COR-L47 (cell line): ENCODE results near the gene TBL1X.

Experiments
- DNase-seq: peaks from one replicate; lab custom pipeline; 2025; lab: John Stamatoyannopoulos, UW

Gene TBL1X

GRCh38 chrX:9587642-9588041, 122.8 kb downstream of the TBL1X start:
- DNase-seq: no peak

GRCh38 chrX:9591496-9591895, 126.6 kb downstream of the TBL1X start:
- DNase-seq: no peak

DNA sequence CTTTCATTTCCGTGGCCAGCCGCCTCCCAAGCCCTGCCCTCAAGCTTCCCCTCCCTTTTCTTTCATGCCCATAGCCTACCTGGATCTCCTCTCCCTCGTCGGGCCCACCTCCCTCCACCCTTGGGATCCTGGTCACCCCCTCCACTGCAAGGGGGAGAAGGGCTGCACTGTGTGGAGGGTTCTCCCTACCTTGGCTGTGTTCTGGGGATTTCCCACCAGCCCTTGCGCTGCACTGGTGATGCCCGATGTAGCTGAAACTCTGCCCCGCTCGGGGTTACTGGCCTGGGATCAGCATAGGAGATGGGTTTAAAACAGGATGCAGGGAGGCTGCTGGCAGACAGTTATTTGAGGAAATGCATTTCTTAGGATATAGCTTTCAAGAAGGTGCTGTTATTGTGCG, 128.9 kb downstream of the TBL1X start:
- DNase-seq: no peak

DNA sequence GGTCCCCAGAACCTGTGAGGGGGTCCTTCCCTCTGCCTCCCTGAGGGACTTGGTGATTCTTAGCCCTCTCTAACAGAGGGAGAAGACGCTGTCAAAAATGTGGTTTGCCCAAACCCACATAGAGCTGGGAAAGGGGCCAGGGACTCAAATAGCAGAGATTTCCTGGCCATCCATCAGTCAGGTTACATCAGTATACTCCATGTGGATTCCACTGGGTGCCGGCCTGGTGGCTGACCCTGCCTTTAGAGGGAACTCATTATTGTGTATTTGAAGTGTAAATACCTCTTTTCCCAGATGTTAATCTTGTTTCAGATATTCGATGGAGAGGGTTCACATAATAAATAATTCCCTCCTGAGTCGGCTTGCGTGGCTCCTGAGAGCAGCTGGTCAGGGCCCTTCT, 130.3 kb downstream of the TBL1X start:
- DNase-seq: no peak

GRCh38 chrX:9596837-9597236, 132.0 kb downstream of the TBL1X start:
- DNase-seq: no peak

DNA sequence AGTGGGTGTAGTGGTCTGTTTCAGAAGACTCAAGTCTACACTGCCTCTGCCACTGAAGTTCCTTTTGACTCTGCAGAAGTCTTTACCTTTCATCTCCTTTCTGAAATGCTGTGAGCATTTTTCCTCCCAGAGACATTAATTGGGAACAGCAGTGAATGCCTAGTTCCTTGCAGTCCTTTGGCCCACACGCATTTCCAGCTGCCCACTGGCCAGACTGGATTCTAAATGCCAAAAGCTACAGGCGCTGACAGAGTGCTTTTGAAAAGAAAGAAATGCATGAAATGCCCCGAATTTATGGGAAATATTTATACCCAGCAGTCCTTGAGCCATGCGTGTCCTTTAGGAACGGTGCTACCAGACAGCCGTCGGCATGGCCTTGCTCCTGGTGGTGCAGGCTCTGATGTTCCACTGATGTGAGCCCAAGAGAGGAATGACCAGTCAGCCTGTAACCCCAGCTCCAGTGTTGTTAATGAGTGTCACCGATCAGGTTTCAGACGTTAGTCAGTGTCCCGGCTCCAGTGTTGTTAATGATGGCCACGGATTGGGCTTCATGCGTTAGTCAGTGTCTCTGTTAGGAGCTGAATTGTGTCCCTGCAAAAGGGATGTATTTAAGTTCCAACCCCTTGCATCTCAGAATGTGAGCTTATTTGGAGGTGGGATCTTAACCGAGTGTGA, 132.6 kb downstream of the TBL1X start:
- DNase-seq: no peak

DNA sequence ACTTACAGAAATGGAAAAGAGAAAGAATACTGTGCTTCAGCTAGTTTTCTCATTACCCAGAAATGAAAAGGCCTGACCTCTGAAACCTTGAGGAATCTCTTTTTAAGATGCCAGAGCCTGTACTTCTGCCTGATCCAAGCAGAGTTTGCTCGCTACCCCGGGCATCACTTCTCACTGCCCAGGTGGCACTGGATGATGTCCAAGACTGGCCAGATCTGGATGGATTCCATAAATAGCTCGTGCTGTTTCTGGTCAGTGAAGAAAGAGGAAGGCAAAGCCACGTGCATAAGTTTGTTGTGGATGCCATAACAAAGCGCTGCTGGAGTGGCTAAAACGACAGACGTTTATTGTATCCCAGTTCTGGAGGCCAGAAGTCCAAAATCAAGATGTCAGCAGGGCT, 133.5 kb downstream of the TBL1X start:
- DNase-seq: no peak

DNA sequence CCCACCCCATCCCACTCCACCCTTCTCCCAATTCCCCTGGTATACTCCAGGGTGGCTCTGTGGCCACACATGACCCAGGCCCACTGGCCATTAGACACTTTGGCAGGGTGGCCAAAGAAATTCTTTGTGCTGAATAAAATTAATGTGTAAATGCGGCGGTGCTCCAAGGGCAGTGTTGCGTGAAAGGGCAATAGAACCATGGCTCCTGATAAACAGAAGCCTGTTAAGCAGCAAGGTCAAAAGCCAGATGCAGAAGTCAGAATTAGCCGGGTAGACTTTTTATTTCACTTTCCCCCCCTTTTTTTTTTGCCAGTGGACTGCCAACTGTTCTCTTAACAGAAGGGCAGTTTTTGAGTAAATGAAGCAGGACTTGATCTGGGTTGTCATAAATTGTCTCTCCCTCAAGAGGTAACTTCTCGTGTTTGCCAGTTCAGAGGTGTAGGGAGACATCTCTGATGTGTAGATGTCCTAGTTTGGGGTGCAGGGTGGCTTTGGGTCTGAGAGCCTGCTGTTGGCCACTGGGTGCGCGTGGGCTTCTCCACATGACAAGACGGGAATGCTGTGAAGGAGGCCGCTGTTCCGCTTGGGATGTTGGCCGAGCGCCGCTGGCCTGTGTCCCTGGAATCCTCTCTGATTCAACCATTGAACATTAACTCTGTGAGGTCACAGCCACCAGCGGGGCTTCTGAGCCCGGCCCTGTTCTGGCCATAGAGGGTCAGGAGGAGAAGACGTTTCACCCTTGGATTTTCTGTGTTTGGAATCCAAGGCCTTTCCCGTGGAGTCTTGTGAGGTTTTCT, 139.5 kb downstream of the TBL1X start:
- no peak for DNase-seq

GRCh38 chrX:9604908-9605306, 140.0 kb downstream of the TBL1X start:
- no peak for DNase-seq

DNA sequence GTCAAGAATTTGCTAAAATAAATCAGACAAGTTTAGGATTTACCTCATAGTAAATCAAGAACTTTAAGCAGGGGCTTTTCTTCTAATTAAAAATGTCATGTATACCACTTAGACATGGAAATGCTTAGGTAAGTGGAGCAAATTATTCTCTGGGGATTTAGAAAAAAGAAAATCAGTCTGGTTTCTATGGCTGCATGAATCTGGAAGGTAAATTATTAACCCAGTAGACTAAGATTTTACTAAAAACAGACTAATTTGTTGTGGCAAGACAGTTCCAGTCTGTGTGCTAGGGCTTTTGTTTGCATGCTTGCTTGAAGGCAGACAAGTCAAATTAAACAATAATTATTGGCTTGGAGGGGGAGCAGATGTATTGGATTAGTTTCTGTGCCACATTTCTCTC, 140.6 kb downstream of the TBL1X start:
- DNase-seq: no peak

DNA sequence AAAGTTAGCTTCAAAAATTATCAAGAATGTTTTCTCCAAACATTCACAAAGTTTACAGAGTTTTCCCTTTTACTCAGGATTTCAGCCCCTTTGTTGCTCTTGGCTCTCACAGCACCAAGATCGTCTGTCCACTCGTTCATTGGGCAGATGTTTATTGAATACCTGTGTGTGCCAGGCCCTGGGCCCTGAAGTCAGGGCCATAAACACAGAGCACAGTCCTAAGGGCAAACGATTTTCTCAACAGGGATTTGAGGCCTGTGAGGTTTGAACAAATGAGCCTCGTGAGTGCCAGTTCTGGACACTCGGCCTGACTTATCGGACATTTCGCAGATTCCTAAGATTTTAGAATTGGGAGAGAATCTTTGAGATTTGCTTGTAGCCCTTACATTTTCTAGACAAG, 142.1 kb downstream of the TBL1X start:
- no peak for DNase-seq

DNA sequence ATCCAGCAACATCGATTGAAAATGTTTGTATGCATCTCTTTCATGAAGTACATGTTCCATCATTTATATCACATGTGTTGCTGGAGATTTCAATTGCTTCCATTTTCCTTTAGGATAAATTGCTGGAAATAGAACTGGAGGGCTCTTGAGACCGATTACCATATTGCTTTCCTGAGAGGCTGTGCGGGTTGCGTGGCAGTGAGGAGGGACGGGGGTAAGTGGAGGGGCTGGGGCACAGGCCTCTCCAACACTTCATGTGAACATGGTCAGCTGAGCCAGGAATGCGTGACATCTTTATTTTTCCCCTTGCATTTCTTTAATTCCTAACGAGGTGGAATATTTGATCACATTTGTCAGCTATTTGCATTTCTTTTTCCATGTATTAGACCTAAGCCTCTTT, 144.6 kb downstream of the TBL1X start:
- DNase-seq: no peak

- no peak for DNase-seq
These were observed 145.1 kb downstream of the TBL1X start for GRCh38 chrX:9609987-9610386.

DNA sequence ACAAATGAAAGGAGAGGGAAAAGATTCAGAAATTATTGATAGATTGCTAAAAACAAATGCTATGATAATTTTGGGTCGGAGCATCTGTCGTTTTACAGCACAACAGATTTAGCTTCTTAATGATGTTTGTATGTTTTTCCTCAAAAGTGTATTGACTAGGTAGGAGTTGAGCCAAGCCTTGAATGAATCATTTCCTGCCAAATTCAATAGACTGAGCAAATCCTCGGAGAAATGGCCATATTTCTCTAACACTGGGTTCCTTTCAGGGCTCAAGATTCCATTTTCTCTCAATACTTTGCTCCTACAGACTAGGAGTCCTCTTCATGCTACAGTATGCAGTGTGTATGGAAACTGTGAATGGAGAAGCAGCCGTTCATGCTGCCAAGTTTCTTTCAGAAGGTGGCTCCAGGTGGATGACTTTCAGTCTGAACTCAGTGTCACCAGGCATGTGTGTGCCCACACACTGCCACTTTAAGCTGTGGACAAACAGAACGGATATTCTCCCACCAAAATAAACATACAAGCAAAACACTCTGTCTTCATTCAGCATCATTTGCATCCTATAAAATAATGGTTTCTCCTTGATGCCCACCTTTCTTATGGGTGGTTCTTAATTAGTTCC, 146.0 kb downstream of the TBL1X start:
- no peak for DNase-seq

DNA sequence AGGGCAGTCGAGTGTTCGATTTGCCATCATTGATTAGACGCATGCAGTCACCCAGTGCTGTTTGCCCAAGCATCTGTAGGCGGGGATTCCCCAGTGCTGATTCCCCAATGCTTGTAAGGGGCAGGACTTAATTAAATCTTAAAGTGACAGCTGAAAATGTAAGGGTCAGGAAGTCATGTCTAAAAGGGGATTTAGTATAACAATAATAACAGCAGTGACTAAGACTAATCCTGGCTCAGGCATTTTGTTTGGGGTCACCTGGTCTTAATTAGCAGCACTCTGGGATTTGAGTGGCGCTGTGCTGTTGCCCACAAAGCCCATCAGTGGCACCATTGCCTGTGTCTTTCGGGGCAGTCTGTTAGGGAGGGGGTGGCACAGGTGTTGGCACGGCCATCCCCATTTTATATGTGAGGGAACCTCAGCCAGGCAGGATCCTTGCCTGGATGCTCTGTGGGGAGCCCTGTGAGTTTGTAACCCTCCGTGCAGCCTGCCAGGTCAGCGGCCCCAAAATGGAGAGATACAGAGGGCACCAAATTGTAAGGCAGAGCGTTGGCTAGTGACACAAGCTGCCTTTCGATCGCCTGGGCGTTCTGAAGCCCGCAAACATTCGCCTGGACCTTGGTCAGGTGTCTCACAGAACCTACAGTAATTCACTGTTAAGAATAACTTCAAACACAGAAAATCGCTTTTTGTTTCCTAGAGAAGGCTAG, 146.7 kb downstream of the TBL1X start:
- DNase-seq: no peak

DNA sequence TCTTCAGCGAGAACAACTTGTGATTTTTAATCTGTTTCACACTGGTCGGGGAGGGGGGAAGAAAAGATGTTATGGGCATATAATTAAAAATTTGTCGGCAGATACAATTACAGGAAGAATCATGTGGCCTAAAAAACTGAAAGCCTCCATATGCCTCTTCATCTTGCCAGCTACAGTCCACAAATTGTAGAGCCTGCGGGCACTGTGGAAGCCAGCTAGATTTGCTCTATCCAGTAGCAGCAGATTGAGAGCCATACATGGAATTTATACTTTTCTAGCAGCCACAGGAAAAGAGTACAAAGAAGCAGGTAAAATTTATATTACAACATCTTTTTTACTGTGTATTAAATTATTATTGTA, 147.3 kb downstream of the TBL1X start:
- DNase-seq: no peak

DNA sequence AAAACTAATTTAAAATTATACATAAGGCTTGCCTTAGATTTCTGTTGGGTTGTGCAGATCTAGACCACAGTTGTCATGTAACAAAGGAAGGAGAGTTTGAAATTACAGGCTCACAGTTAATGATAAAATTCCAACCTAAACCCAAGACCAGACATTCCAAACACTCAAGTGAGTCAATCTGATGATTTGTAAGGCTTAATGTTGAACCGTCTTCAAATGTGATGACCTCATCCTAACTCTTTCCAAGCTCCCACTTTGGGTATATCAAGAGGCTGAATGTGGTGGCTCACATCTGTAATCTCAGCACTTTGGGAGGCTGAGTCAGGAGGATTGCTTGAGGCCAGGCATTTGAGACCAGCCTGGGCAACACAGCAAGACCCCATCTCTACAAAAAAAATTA, 149.2 kb downstream of the TBL1X start:
- no peak for DNase-seq

DNA sequence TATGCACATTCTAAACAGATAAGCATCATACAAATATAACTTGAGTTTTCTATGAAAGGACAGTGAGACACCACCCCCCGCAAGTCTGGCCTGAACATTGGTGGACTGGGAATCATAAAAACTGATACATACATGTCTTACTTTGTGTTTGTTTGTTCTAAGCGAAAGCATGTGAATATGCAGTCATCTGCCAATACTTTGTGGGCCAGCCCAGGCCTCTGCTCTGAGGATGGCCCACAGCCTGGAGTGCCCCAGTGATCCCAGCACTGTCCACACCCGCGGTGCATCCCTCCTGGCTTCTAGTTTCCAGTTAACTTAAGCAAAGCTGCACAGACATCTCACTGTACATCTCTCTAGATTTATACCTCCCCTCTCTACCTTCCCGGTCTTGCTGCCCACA, 154.3 kb downstream of the TBL1X start:
- no peak for DNase-seq

DNA sequence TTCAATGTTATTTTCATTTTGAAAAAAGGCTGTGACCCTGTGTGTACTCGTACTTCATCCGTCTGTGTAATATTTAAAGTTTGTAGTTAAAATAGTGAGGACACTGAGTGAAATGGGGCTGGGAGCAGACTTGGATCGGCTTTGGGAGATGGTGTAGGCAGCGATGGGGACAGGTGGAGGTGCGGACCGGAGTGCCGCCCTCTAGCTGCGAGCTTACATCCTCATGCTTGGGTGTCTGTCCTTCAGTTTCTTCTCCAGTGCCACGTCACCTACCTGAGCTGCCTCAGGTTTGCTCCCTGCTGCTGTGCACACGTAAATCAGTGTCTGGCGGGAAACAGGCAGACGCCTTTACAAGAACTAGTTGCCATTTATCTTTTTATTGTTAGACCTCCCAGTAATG, 154.7 kb downstream of the TBL1X start:
- no peak for DNase-seq

- DNase-seq: no peak
These were observed 157.3 kb downstream of the TBL1X start for GRCh38 chrX:9622128-9622527.

- no peak for DNase-seq
These were observed 161.5 kb downstream of the TBL1X start for GRCh38 chrX:9626379-9626778.

DNA sequence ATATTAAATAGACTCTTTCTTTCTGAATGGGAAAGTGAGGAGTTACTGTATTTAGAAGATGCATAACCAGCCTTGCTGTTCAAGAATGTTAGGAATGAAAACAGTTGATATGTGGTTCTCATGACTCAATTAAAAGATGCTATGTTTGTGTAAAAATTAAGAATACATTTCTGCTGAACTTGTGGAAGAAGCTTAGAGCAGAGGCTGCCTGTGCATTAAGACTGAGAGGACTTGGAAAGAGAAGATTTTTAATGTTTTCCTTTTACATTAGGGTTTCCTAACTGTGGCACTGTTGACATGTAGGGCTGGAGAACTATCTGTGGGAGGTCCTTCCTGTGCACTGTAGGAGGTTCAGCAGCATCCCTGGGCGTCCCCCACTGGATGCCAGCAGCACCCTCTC, 163.1 kb downstream of the TBL1X start:
- no peak for DNase-seq
